Fibroblast of mammary gland (primary cell): ENCODE data around the gene CLASRP.

Source experiments
- DNase-seq: peaks from one replicate; pipeline ENCODE4 v3.0.0-alpha.2; 2010; ENCODE audit warnings: low read depth
- H3K4me3 ChIP-seq: 2 replicates; pipeline ENCODE4 v1.5.1; 2011; ENCODE audit warnings: low read depth, mild to moderate bottlenecking, low read length, moderate library complexity; ENCODE audit not compliant: control insufficient read depth
- CTCF ChIP-seq: conservative IDR thresholded peaks from 2 replicates; pipeline ENCODE4 v1.5.1; 2011; ENCODE audit warnings: low read depth, low read length, inconsistent platforms; ENCODE audit not compliant: control insufficient read depth, insufficient read depth

The CLASRP gene

GRCh38 chr19:45038931-45039893 lies at the start of gene CLASRP:
Gene CLASRP (plus strand): TSS chr19:45039045. CDS start chr19:45040213, 1,168 bp downstream.
- peak; percentile 85 for DNase-seq
- H3K4me3 ChIP-seq, result peak within 1 kb of the TSS; percentile 90
- TF ChIP-seq CTCF, result no peak

- no peak overlapping the region for H3K4me3 ChIP-seq
- no peak for TF ChIP-seq CTCF
- no peak for DNase-seq
These were observed 48.4 kb upstream of the CLASRP start for GRCh38 chr19:44990459-44990858.

- no peak overlapping the region for H3K4me3 ChIP-seq
- TF ChIP-seq CTCF, result no peak
- DNase-seq, result no peak
These were observed 47.9 kb upstream of the CLASRP start for GRCh38 chr19:44990966-44991365.

- no peak overlapping the region for H3K4me3 ChIP-seq
- DNase-seq, result no peak
- no peak for TF ChIP-seq CTCF
These were observed 46.3 kb upstream of the CLASRP start for GRCh38 chr19:44992336-44993163.

GRCh38 chr19:44993526-44993925 lies 45.3 kb upstream of the CLASRP start:
- no peak for DNase-seq
- no peak overlapping the region for H3K4me3 ChIP-seq

More at GRCh38 chr19:44993526-44993925, 45.3 kb upstream of the CLASRP start:
- no peak for TF ChIP-seq CTCF
